MV-4-11 (cell line): ENCODE data around the gene SAFB2.

Experiments
- DNase-seq: peaks from one replicate; lab custom pipeline; 2025; lab: John Stamatoyannopoulos, UW

The SAFB2 gene

GRCh38 chr19:5607318-5608275 is 15.0 kb downstream of the SAFB2 start:
- DNase-seq = peak; percentile 61

GRCh38 chr19:5605362-5605761 is 17.2 kb downstream of the SAFB2 start:
- DNase-seq = no peak

DNA sequence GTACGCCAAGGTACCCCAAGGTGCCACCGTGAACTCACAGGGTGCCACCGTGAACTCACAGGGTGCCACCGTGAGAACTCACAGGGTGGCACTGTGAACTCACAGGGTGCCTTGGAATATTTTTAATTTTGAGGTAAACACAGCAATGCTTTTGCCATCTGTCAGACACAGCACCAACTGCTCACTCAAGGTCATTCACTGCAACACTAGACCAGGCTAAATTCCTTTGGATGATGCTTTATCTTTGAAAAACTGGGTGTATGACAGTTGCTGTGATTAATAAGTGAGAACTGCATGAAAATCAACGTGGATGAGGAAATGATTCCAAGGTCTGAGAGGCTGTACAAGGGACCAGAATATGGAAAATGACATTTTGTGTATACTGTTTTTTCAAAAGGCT is 18.9 kb downstream of the SAFB2 start:
- DNase-seq = no peak

- no peak for DNase-seq
Observed at GRCh38 chr19:5600797-5601196, 21.8 kb downstream of the SAFB2 start.

- DNase-seq = no peak
Observed at GRCh38 chr19:5595745-5596144, 26.8 kb downstream of the SAFB2 start.

GRCh38 chr19:5595129-5595528 is 27.4 kb downstream of the SAFB2 start:
- DNase-seq = no peak

DNA sequence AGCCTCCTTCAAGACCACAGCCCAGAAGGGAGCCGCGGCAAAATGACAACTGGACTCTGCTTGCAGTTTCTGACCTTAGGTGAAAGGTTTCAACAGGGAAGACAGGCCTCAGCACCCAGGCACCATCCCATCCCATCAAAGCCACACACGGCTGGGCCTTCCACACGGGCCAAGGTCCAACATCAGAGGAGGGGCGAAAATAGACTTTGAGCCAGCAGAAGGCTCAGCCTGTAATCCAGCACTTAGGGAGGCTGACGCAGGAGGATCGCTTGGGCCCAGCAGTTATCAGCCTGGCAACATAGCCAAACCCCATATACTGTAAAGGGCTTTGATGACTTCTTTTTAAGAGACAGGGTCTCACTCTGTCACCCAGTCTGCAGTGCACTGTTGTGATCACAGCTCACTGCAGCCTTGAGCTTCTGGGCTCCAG is 28.0 kb downstream of the SAFB2 start:
- no peak for DNase-seq

DNA sequence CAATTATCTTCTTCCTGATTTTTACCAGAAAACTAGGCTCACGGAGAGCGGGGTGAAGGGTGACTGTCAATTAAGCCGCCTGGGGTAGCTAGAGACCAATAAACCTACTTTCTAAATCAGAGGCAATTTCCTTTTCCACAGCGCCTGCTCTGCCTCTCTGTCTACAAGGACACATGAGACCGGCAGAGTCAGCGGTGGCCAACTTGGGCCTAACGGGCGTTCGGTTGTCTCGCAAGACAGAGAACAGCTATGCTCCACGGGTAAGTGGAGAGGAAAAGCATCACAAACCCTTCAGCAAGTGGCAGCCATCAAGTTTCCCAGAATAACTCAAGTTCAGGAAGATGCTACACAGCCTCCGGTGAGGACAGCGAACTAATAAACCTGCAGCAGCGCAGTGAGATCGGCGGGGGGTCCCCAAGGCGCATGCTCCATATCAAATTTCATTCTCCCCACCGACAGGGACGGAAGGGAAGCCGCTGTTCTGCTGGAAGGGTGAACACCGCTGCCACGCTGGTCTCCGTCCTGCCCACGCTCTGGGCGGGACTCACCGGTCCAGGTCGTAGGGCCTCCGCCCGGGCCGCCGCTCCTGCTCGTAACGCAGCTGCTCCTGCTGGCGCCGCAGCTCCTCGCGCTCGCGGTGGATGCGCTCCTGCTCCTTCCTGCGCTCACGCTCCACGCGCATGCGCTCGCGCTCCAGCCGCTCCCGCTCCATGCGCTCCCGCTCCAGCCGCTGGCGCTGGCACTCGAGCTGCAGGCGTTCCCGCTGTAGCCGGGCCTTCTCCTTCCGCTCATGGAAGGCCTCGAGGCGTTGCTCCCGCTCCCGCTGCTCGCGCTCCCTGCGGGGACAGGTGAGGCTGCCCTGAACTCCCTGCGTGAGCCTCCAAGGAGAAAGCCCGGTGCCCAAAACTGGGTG is 29.0 kb downstream of the SAFB2 start:
- peak; percentile 18 for DNase-seq

DNA sequence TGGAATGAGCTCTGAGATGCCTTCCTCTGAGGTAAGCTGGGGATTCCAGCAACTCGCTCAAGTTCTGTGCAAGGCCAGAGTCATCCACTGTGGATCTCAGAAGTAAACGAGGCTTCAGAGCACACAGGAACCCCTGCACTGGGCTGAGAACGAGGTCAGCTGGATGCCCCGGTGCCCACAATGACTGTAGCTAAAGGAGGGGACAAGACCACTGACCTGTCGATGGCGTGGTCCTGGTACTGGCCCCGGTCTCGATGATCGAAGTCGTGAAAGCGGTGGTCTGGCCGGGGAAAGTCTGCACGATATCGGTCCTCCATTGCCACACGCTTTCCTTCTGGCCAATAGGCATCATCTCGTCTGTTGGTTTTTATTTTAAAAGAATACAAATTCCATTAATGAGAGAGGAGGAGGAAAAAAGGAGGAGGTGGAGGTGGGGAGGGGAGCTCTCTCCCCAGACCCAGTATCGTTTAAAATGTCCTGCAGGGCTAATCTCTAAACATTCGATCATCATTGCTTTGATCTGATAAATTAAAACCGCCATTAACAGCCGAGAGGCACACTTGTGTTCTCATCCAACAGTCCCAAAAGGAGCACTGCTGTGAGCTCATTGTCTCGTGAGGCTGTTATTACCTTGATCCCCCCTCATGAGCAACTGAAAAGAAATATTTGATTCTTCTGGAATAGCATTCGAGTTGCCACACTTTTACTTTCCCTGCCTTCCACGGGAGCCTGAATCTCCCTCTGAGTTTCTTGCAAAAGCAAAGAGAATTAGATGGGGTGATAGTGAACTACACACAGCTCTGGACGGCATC is 29.8 kb downstream of the SAFB2 start:
- DNase-seq = no peak

- DNase-seq = no peak
Observed at GRCh38 chr19:5591476-5591875, 31.1 kb downstream of the SAFB2 start.

DNA sequence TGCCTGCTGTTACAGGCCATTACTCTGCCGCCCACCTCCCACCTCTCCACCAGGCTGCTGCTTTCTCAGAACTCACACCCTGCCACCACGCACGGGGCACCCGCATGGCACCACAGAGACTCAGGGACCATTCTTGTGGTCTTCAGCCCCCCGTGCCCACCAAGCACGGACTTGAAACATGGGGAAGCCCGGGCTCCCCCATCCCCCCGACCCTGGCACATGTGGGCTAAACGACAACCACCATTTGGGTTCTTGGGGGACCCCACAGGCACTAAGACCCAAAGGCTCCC is 31.8 kb downstream of the SAFB2 start:
- DNase-seq = no peak

DNA sequence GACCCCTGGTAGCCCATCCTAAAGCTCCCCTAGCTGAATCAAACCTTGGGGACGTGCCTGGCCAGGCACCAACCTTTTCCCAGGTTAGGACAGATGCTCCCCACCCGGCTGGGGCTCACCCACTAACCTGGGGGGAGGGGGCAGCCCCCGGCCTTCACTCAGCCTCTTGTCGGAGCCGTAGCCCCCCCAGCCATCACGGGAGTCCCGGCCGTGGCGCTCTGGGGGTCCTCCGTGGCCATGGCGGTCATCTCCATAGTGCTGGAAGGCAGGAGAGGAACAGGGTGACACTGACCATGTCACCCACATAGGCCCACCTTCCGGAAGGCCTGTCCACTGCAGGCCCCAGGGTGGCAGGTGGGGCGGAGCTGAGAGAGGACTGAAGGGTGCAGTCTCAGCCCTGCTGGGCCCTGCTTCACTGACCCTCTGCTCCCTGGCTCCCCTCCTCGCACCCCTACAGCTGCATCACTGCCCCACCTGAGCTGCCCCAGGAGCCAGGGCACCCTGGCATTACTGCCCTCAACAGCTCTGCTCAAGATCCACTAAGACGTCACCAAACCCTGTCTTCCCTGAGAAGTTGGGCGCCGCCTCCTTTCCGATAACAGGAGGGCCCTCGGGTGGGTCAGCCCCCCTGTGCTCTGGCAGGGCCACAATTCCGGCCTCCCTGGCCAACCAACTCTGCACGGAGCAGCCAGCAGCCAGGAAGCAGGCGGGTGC is 32.3 kb downstream of the SAFB2 start:
- DNase-seq = no peak

DNA sequence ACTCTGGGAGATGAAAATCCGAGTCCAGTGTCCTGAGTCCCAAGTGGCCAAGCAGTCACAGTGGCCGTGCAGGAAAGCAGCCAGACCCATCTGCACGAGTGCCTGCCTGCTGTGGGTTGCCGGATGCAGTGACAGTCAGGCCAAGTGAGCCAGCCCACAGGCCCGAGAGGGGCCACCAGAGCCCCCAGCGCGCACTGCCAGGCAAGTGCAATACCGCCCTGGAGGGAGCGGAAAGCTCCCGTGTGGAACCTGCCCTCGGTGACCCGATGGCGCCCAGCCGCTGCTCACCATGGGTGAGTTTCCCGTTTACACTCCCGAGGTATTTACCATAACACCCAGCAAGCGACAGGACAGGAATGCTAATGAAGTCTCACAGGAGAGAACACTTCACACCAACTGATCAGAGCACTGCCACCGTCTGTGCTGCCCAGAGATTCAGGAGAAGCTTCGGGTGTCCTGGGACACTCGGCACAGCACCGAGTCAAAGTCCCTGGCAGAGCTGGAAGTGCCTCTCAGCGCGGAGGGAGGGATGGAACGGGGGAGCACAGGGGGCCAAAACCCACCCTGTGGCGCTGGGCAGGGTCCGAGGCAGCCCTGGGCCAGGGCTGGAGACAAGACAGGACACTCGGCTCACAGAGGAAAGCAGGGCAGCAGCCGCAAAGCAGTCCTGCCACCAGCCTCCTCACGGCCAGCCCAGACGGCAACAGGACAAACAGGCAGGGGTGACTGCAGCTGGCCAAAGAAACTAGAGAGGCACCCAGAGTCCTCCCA is 33.5 kb downstream of the SAFB2 start:
- DNase-seq = no peak

DNA sequence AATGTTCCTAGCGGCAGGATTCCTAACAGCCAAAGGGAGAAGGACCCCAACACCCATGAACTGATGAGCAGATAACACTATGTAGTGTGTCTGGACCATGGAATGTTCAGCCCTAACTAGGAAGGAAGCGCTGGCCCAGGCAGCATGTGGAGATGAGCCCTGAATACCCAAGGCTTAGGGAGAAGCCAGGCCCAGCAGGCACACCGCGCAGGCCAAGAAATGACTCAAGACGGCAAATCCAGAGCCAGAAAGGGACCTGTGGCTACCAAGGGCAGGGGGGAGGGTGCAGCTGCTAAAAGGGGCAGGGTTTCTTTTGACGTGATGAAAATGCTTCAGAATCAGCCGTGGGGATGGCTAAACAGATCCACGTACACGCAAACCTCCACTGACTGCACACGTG is 34.1 kb downstream of the SAFB2 start:
- no peak for DNase-seq

DNA sequence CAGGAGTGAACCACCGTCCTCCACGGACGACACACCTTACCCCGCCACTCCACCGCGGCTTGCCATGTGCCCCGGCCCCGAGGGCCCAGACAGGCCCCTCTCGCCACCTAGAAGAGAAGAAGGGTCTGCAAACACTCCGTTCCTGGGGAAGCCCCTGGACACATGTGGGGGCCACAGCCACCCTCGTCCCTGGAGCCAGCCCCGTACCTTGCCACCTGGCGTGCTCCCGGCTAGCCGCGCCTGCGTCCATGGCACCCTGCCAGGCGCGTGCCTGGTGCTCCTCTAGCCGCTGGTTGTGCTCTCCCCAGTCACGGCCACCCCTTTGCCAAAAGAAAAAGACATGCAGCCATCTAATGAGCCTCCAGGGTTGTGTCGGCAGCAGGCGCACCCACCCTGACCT is 34.9 kb downstream of the SAFB2 start:
- no peak for DNase-seq

DNA sequence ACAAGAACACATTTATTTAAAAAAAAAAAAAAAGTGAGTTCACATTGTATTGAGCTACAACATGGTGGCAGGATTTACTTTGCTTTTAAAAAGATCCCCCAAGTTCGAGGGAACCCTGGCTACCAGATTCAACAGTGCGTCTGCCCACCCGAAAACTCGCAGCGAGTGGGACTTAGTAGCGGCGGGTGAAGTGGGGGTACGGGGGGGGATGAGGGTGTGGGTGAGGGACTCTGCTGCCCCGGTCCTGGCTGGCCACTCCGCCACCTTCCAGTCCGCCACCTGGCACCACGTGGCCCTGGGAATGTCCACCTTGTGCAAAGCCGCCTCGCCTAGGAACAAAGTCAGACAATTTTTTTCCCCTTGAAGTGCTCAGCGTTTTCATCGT is 35.5 kb downstream of the SAFB2 start:
- DNase-seq = no peak

GRCh38 chr19:5586300-5587070 is 36.1 kb downstream of the SAFB2 start:
- DNase-seq = no peak

GRCh38 chr19:5585461-5586299 is 36.9 kb downstream of the SAFB2 start:
- no peak for DNase-seq

- DNase-seq = no peak
Observed at GRCh38 chr19:5580161-5580571, 42.4 kb downstream of the SAFB2 start.
